OCI-LY7 (cell line): ENCODE results near the gene KAZN.

Source experiments
- CTCF ChIP-seq: fragments of 200-600 bp; sonication (generic); conservative IDR thresholded peaks from 2 replicates; pipeline ENCODE4 v1.5.1; 2014; ENCODE audit warnings: mild to moderate bottlenecking, antibody characterized with exemption, low read length, moderate library complexity, mixed read lengths
- EZH2phosphoT487 ChIP-seq: fragments of 200-600 bp; sonication (generic); IDR thresholded peaks from 2 replicates; pipeline ENCODE4 v1.6.1; 2018; ENCODE audit warnings: low read depth, borderline replicate concordance, mild to moderate bottlenecking, mixed run types, antibody characterized with exemption, low read length, moderate library complexity, mixed read lengths

DNA sequence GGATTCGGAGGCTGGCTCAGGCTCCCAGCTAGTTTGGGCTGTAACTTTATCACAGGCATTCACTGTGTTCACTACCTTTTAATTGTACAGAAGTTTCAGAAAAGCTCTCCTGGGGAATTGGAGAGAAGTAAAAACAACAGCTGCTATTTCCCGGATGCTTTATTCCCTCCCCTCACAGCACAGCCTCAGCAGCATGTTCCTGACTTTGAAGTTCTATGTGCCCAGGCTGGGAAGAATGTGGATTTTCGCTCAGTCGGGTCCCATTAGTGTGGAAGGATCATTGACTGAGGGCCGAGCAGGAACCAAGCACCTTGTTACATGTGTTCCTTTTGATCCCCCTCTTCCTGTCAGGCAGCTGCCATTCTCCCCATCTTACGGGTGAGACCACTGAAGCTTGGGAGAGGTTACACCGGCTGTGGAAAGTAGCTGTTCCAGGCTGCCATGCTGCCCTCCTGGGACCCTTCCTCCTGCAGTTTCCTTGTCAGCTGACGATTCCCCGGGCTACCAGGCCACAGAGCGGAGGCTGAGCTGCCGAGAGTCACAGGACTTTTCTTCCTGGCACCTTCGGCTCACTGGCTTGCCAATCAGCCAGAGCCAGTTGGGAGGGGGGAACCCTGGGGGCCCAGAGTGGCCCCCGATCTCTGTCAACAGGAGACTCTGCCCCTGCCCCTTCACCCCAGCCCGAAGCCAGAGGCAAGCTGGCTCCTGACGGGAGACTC lies 331.9 kb downstream of the KAZN start:
- TF ChIP-seq CTCF (no peak), EZH2phosphoT487 (no peak)
